CD4-positive, CD25-positive, alpha-beta regulatory T cell (primary cell): ENCODE results near the gene MED23. TPM values are rescaled to one million over a fixed set of nuclear protein-coding genes. Genes with fewer than 3 reads are reported as not detected.
A peak's percentile ranks its signal among the peaks of the same experiment; 100 is the strongest.
"Not testable (repeated sequence)": the region's sequence is repeated elsewhere in the genome, so short reads cannot be mapped to it uniquely, and the experiment has no call there.

Source experiments
- ATAC-seq, 2 donors: fragments of 150-1000 bp; cut with Tn5 transposase; one replicate each; pipeline ENCODE4 v1.10.0; 2021; ENCODE audit warnings: low read depth in 2 of 2, moderate number of reproducible peaks in 2 of 2, moderate library complexity in 1 of 2
- DNase-seq, 3 donors: peaks; one replicate each; pipeline versions ENCODE4 v3.0.0 to v3.0.0-alpha.2; 2012 to 2022; ENCODE audit warnings: mixed read lengths in 1 of 3
- H3K27ac ChIP-seq: one replicate; pipeline ENCODE4 v1.7.0; 2013; ENCODE audit warnings: mild to moderate bottlenecking, low read length; ENCODE audit not compliant: insufficient read depth, poor library complexity, severe bottlenecking
- H3K27me3 ChIP-seq: one replicate; pipeline ENCODE4 v1.7.0; 2013; ENCODE audit warnings: low read length; ENCODE audit not compliant: control insufficient read depth, insufficient read depth
- H3K36me3 ChIP-seq: one replicate; pipeline ENCODE4 v1.7.0; 2013; ENCODE audit warnings: mild to moderate bottlenecking, low read length, moderate library complexity; ENCODE audit not compliant: control insufficient read depth, insufficient read depth
- H3K4me1 ChIP-seq: 2 replicates; pipeline ENCODE4 v1.7.0; 2013; ENCODE audit warnings: mild to moderate bottlenecking, low read length; ENCODE audit not compliant: insufficient read depth, control insufficient read depth, poor library complexity, severe bottlenecking
- H3K4me3 ChIP-seq: one replicate; pipeline ENCODE4 v1.7.0; 2013; ENCODE audit warnings: low read depth, mild to moderate bottlenecking, low read length, moderate library complexity
- H3K9me3 ChIP-seq, 2 experiments: 1 replicate in 1 of 2; 2 replicates in 1 of 2; pipeline ENCODE4 v1.7.0; 2013; ENCODE audit warnings: low read length in 2 of 2, mild to moderate bottlenecking in 1 of 2, moderate library complexity in 1 of 2; ENCODE audit not compliant: control insufficient read depth in 2 of 2
- H3K27ac Mint-ChIP-seq, 3 donors: one replicate each; pipeline ENCODE4 v1.8.0; 2020 to 2022; ENCODE audit warnings: mild to moderate bottlenecking in 3 of 3, mixed read lengths in 3 of 3, moderate library complexity in 2 of 3
- H3K27me3 Mint-ChIP-seq: one replicate; pipeline ENCODE4 v1.8.0; 2022; ENCODE audit warnings: mild to moderate bottlenecking, mixed read lengths
- H3K36me3 Mint-ChIP-seq: one replicate; pipeline ENCODE4 v1.8.0; 2020; ENCODE audit warnings: mixed read lengths
- H3K4me1 Mint-ChIP-seq, 4 donors: one replicate each; pipeline ENCODE4 v1.8.0; 2020 to 2022; ENCODE audit warnings: mixed read lengths in 4 of 4, mild to moderate bottlenecking in 1 of 4
- H3K4me3 Mint-ChIP-seq, 4 donors: one replicate each; pipeline ENCODE4 v1.8.0; 2020 to 2022; ENCODE audit warnings: mild to moderate bottlenecking in 4 of 4, mixed read lengths in 4 of 4, moderate library complexity in 3 of 4
- H3K9me3 Mint-ChIP-seq, 7 donors: one replicate each; pipeline ENCODE4 v1.8.0; 2020 to 2022; ENCODE audit warnings: mixed read lengths in 7 of 7, mild to moderate bottlenecking in 3 of 7, moderate library complexity in 2 of 7
- polyA plus RNA-seq, 4 donors: library from polyadenylated mRNA; unstranded; fragments of 300-500 nt; fragmentation: Illumina TruSeq; gene quantifications; one replicate each; pipeline ENCODE4 v1.2.3, GENCODE V29; 2021
- total RNA-seq: library from RNA; stranded (reverse); gene quantifications from one replicate; pipeline ENCODE4 v1.2.3, GENCODE V29; 2022

MED23 gene
- total and polyA plus RNA-seq, 5 donors from 2014 or later: 9.9 to 60.6 (median 14.5) TPM

- Mint-ChIP-seq H3K27ac (no peak overlapping the region), H3K9me3 (peaks cover 0 to 1% (median 0%) of the 10 kb centered on the region in 7 donors), H3K27me3 (peaks cover 24% of the 10 kb centered on the region), H3K4me1 (no peaks in the 10 kb centered on the region), H3K4me3 (no peak overlapping the region), H3K36me3 (no peaks in the 10 kb centered on the region)
- H3K27ac ChIP-seq: no peak overlapping the region
- H3K36me3 ChIP-seq: no peaks in the 10 kb centered on the region
- H3K4me3 ChIP-seq: no peak overlapping the region
- peaks cover 12% of the 10 kb centered on the region for H3K27me3 ChIP-seq
- no peak for DNase-seq
- ATAC-seq: no peak
- H3K4me1 ChIP-seq: no peaks in the 10 kb centered on the region
- no peaks in the 10 kb centered on the region for H3K9me3 ChIP-seq
These were observed 80.6 kb downstream of the MED23 start for GRCh38 chr6:131547488-131547887.

GRCh38 chr6:131545317-131545716, 82.7 kb downstream of the MED23 start:
- no peaks in the 10 kb centered on the region for H3K4me1 ChIP-seq
- H3K9me3 ChIP-seq: no peaks in the 10 kb centered on the region
- no peak overlapping the region for H3K27ac Mint-ChIP-seq
- H3K4me1 Mint-ChIP-seq: no peaks in the 10 kb centered on the region
- H3K36me3 Mint-ChIP-seq: no peaks in the 10 kb centered on the region
- no peak overlapping the region for H3K27ac ChIP-seq
- H3K4me3 Mint-ChIP-seq: no peak overlapping the region
- no peak for DNase-seq
- ATAC-seq: no peak
- peaks cover 24% of the 10 kb centered on the region for H3K27me3 Mint-ChIP-seq
- peaks cover 10% of the 10 kb centered on the region for H3K27me3 ChIP-seq
- H3K36me3 ChIP-seq: no peaks in the 10 kb centered on the region
- H3K9me3 Mint-ChIP-seq: peaks cover 0 to 4% (median 0%) of the 10 kb centered on the region in 7 donors
- no peak overlapping the region for H3K4me3 ChIP-seq

DNA sequence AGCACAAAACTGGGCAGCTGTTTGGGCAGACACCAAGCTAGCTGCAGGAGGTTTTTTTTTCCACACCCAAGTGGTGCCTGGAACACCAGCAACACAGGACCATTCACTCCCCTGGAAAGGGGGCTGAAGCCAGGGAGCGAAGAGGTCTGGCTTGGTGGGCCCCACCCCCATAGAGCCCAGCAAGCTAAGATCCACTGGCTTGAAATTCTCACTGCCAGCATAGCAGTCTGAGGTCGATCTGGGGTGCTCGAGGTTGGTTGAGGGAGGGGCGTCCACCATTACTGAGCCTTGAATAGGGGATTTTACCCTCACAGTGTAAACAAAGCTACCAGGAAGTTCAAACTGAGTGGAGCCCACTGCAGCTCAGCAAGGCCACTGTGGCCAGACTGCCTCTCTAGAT, 89.4 kb downstream of the MED23 start:
- ATAC-seq, H3K27me3 ChIP-seq, DNase-seq, H3K4me3 Mint-ChIP-seq, H3K36me3 ChIP-seq, H3K9me3 ChIP-seq, H3K9me3 Mint-ChIP-seq, H3K4me3 ChIP-seq, H3K36me3 Mint-ChIP-seq, H3K4me1 Mint-ChIP-seq, H3K27ac ChIP-seq, H3K4me1 ChIP-seq, H3K27ac Mint-ChIP-seq: not testable (repeated sequence)
- H3K27me3 Mint-ChIP-seq: peaks cover 12% of the 10 kb centered on the region

DNA sequence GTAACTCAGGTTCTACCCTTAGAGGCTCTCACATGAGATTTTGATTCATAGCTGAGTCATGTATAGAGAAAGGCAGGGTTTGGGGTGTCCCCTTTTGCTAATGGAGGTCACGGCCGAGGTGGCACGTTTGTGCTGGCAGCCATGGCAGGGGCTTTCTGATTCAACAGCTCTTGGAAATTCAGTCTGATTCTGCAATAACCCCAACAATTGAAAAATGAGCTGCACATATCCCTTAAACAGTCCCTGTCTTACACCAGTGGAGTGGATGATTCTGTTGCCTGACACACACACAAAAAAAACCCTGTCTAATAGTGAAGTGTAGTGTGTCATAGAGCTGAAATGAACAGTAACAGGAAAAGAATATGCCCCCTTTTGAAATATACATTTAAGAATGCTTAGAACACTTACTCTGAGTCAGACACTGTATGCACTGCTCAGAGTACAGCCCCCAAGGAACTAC, 95.4 kb downstream of the MED23 start:
- H3K4me1 Mint-ChIP-seq: peaks cover 16 to 55% (median 29%) of the 10 kb centered on the region in 4 donors
- H3K27ac ChIP-seq: no peak overlapping the region
- no peaks in the 10 kb centered on the region for H3K36me3 Mint-ChIP-seq
- H3K4me1 ChIP-seq: peaks cover 20% of the 10 kb centered on the region
- DNase-seq (peak in 2 of 3 donors; percentile 15 to 34), ATAC-seq (peak; percentile 40 to 52)
- H3K4me3 ChIP-seq: no peak overlapping the region
- H3K4me3 Mint-ChIP-seq: peak overlapping the region in 1 of 4 donors; percentile 8
- peaks cover 0 to 2% (median 0%) of the 10 kb centered on the region in 7 donors for H3K9me3 Mint-ChIP-seq
- H3K27me3 Mint-ChIP-seq: peaks cover 5% of the 10 kb centered on the region
- peak overlapping the region; percentile 63 to 92 (median 89) for H3K27ac Mint-ChIP-seq
- H3K27me3 ChIP-seq: no peaks in the 10 kb centered on the region
- no peaks in the 10 kb centered on the region for H3K9me3 ChIP-seq
- no peaks in the 10 kb centered on the region for H3K36me3 ChIP-seq

DNA sequence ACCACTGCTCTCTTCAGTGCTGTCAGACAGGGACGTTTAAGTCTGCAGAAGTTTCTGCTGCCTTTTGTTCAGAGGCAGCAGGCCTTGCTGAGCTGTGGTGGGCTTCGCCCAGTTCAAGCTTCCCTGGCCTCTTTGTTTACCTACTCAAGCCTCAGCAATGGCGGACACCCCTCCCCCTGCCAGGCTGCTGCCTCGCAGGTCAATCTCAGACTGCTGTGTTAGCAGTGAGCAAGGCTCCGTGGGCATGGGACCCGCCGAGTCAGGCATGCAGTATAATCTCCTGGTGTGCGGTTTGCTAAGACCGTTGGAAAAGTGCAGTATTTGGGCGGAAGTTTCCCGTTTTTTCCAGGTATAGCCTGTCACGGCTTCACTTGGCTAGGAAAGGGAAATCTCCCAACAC, 96.4 kb downstream of the MED23 start:
- ATAC-seq: not testable (repeated sequence)

GRCh38 chr6:131530936-131531335, 97.1 kb downstream of the MED23 start:
- not testable (repeated sequence) for H3K27me3 Mint-ChIP-seq, H3K4me3 ChIP-seq, H3K27ac ChIP-seq, H3K36me3 ChIP-seq, H3K9me3 Mint-ChIP-seq, H3K27me3 ChIP-seq, ATAC-seq, H3K9me3 ChIP-seq, H3K36me3 Mint-ChIP-seq
- peak overlapping the region; percentile 70 to 88 (median 83) for H3K27ac Mint-ChIP-seq
- peak overlapping the region in 2 of 4 donors; percentile 14 to 19 for H3K4me3 Mint-ChIP-seq
- DNase-seq: peak in 1 of 3 donors; percentile 29
- peaks cover 20% of the 10 kb centered on the region for H3K4me1 ChIP-seq
- peaks cover 18 to 60% (median 29%) of the 10 kb centered on the region in 4 donors for H3K4me1 Mint-ChIP-seq

More for the DNA sequence above, 96.4 kb downstream of the MED23 start:
- not testable (repeated sequence) for H3K27me3 Mint-ChIP-seq, H3K9me3 Mint-ChIP-seq, H3K36me3 Mint-ChIP-seq, H3K27me3 ChIP-seq, H3K27ac ChIP-seq, H3K36me3 ChIP-seq, DNase-seq, H3K4me3 Mint-ChIP-seq, H3K9me3 ChIP-seq, H3K4me3 ChIP-seq
- peaks cover 20% of the 10 kb centered on the region for H3K4me1 ChIP-seq
- Mint-ChIP-seq H3K27ac (peak overlapping the region in 2 of 3 donors; percentile 83 to 92), H3K4me1 (peaks cover 18 to 59% (median 29%) of the 10 kb centered on the region in 4 donors)

- Mint-ChIP-seq H3K27me3 (peaks cover 10% of the 10 kb centered on the region), H3K4me3 (peak overlapping the region in 3 of 4 donors; percentile 27 to 42 (median 28)), H3K4me1 (peaks cover 0 to 24% (median 5%) of the 10 kb centered on the region in 4 donors), H3K9me3 (no peaks in the 10 kb centered on the region), H3K36me3 (no peaks in the 10 kb centered on the region), H3K27ac (peak overlapping the region in 2 of 3 donors; percentile 27 to 40)
- ATAC-seq (peak; percentile 20 to 31), DNase-seq (peak in 2 of 3 donors; percentile 27 to 33)
- Histone ChIP-seq H3K27me3 (no peaks in the 10 kb centered on the region), H3K4me3 (no peak overlapping the region), H3K9me3 (no peaks in the 10 kb centered on the region), H3K4me1 (no peaks in the 10 kb centered on the region), H3K27ac (no peak overlapping the region), H3K36me3 (no peaks in the 10 kb centered on the region)
These were observed 103.2 kb downstream of the MED23 start for GRCh38 chr6:131524695-131525336.
